Posterior cingulate gyrus (tissue), 11 donors: ENCODE results near the gene RRP8.

ENCODE experiments used
- DNase-seq, 10 donors: peaks; one replicate each; pipeline versions ENCODE4 v3.0.0 to v3.0.0-alpha.2; 2020 to 2021; ENCODE audit warnings: mixed read lengths in 3 of 10
- intact Hi-C: fragments of 100-400 bp; cut with DNase I; formaldehyde crosslinking; loops from one replicate; pipeline ENCODE4 v1.15.1; 2023

The RRP8 gene

GRCh38 chr11:6556139-6556949 lies 47.1 kb downstream of the RRP8 start:
- DNase-seq = peak in 1 of 10 donors; percentile 26
- intact Hi-C loops = no loop called here

DNA sequence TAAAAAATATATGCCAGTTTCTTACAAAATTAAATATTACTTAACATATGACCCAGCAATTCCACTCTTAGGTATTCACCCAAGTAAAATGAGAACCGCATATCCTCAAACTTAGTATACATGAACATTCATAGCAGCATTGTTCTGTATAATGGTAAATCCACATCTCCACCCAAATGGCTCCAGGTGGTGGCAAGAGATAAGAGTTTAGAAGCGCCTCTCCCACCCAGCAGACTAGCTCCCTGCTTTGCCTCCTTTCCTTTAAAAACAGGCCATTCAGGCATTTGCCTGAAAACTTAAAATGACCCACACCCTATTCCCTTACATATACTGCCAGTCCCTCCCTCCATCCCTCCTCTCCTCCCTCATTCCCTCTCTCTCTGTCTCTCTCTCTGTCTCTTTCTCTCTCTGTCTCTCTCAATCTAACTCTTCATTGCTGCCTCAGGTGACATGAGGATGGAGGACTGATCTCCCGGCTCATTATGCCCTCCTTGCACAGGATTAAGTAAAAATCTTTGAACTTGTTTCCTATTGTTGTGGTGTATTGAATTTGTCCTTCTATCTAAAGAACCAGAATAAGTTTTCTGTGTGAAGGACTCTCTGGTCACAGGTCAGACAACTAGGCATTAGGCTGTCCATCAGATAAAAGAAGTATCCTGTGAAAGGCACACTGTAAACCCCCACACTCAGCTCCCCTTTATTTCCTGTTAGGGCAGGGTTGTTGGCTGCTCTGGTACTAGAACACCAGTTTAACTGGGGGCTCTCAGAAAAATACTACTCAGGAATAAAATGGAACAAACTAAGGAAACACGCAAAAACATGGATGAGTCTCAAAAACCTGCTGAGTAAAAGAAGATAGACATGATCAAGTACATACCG lies 48.3 kb downstream of the RRP8 start:
- intact Hi-C loops = no loop called here

GRCh38 chr11:6553634-6554033 lies 49.8 kb downstream of the RRP8 start:
- intact Hi-C loops = no loop called here
- DNase-seq = no peak

More for the DNA sequence above, 48.3 kb downstream of the RRP8 start:
- no peak for DNase-seq

GRCh38 chr11:6548641-6549040 lies 54.8 kb downstream of the RRP8 start:
- DNase-seq = peak in 1 of 10 donors; percentile 48
- intact Hi-C loops = no loop called here

GRCh38 chr11:6548121-6548520 lies 55.3 kb downstream of the RRP8 start:
- intact Hi-C loops = no loop called here
- no peak for DNase-seq

DNA sequence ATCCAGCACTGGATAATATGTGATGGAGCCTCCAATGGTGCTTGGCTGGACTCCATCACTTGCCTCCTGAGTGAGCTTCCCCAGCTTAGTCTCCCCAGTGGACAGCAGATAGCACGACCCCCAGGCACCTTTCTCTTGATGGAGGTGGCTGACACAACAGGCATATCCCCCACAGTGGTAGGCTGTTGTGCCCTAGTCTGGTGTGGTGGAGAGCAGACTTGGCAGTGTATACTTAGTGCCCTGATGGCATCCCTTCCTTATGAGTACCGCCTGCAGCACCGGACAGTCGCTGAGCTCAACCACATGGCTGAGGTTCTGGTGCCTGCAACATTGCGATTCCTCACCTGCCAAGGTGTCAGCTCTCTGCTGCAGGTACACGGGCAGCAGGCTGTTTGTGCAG lies 56.2 kb downstream of the RRP8 start:
- intact Hi-C loops = no loop called here
- no peak for DNase-seq

DNA sequence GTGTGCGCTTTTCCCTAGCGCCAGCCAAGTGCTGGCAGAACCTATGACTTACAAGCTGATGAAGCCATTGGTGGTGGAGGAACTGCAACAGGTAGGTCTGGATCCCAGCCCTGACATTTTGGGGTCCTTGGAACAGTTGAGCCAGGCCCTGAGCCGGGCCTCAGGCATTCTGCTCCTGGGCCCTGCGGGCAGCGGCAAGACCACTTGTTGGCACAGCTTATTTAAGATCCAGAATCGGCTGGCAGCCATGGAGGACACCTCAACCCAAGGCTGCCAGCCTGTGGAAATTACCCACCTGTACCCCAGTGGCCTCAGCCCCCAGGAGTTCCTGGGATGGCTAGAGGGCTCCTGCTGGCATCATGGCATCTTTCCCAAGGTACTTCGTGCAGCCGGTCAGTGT lies 56.7 kb downstream of the RRP8 start:
- intact Hi-C loops = no loop called here
- peak in 1 of 10 donors; percentile 75 for DNase-seq

DNA sequence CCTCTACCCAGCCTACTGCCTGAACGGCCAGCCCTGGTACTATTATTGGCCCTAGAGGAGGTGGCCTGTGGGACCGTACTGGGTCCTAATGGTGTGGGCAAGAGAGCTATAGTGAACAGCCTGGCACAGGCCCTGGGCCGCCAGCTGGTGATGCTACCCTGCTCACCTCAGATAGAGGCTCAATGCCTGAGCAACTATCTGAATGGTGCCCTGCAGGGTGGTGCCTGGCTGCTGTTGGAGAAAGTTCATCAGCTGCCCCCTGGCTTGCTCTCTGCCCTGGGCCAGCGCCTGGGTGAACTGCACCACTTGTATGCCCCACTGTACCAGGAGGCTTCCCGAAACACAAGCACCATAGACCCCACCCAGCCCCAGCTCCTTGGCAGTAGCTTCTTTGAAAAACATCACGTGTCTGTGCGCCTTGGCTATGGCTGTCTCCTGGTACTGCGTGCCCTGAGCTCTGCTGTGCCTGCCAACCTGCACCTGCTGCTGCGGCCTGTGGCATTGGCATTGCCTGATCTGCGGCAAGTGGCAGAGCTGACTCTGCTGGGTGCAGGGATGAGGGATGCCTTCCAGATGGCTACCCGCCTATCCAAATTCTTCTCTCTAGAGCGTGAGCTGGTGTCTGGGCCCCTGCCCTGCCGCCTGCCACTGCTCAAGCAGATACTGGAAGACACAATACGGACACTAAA lies 57.4 kb downstream of the RRP8 start:
- intact Hi-C loops = no loop called here
- DNase-seq = peak in 5 of 10 donors; percentile 38 to 91 (median 45)
